ENCODE measurements around the gene MOB4. TPM values are rescaled to one million over a fixed set of nuclear protein-coding genes. Genes with fewer than 3 reads are reported as not detected.

The MOB4 gene
- total RNA-seq, 4 donors from 2014 or later = 20.3 to 27.3 (median 23.6) TPM

GRCh38 chr2:197591339-197592072 is 75.6 kb downstream of the MOB4 start:
- TF ChIP-seq CTCF (IDR thresholded peaks at IDR 0.05) = no peak
- no peak for ATAC-seq (ENCODE audit: low FRiP score)
- DNase-seq (ENCODE audit: low spot score) = no peak

GRCh38 chr2:197596766-197597165 is 80.9 kb downstream of the MOB4 start:
- no peak for DNase-seq (ENCODE audit: low spot score)
- ATAC-seq (ENCODE audit: low FRiP score) = no peak
- no peak for TF ChIP-seq CTCF (IDR thresholded peaks at IDR 0.05)

- TF ChIP-seq CTCF (IDR thresholded peaks at IDR 0.05) = no peak
- ATAC-seq (ENCODE audit: low FRiP score) (no peak), DNase-seq (ENCODE audit: low spot score) (no peak)
Observed at GRCh38 chr2:197597166-197597565, 81.3 kb downstream of the MOB4 start.

- ATAC-seq (ENCODE audit: low FRiP score) (no peak), DNase-seq (ENCODE audit: low spot score) (no peak)
- TF ChIP-seq CTCF (IDR thresholded peaks at IDR 0.05) = no peak
Observed at GRCh38 chr2:197598450-197598849, 82.6 kb downstream of the MOB4 start.

GRCh38 chr2:197599285-197599965 is 83.6 kb downstream of the MOB4 start:
- no peak for TF ChIP-seq CTCF (IDR thresholded peaks at IDR 0.05)
- ATAC-seq (ENCODE audit: low FRiP score) (peak; percentile 95), DNase-seq (ENCODE audit: low spot score) (no peak)

- DNase-seq (ENCODE audit: low spot score) (no peak), ATAC-seq (ENCODE audit: low FRiP score) (no peak)
- no peak for TF ChIP-seq CTCF (IDR thresholded peaks at IDR 0.05)
Observed at GRCh38 chr2:197600306-197600705, 84.4 kb downstream of the MOB4 start.

- no peak for DNase-seq (ENCODE audit: low spot score)
- no peak for ATAC-seq (ENCODE audit: low FRiP score)
- TF ChIP-seq CTCF (IDR thresholded peaks at IDR 0.05) = no peak
Observed at GRCh38 chr2:197601726-197602125, 85.9 kb downstream of the MOB4 start.
